Retinal pigment epithelial cell (primary cell): ENCODE data around the gene ZNF195.
"Not testable (repeated sequence)": the region's sequence is repeated elsewhere in the genome, so short reads cannot be mapped to it uniquely, and the experiment has no call there.

Experiments
- DNase-seq: peaks from one replicate; pipeline ENCODE4 v3.0.0-alpha.2; 2010; ENCODE audit warnings: low read depth
- H3K4me3 ChIP-seq: 2 replicates; pipeline ENCODE4 v1.5.1; 2011; ENCODE audit warnings: mild to moderate bottlenecking, low read length, control low read depth, moderate library complexity
- CTCF ChIP-seq: conservative IDR thresholded peaks from 2 replicates; pipeline ENCODE4 v1.5.1; 2011; ENCODE audit warnings: low read depth, low read length, control low read depth, inconsistent platforms

The ZNF195 gene

GRCh38 chr11:3378426-3379423 lies at the start of gene ZNF195:
ZNF195 (minus strand) TSS chr11:3379146; CDS start chr11:3379040, 106 bp downstream.
- TF ChIP-seq CTCF: no peak
- peak; percentile 83 for DNase-seq
- H3K4me3 ChIP-seq: peak within 1 kb of the TSS; percentile 95

GRCh38 chr11:3428076-3428475 lies 49.1 kb upstream of the ZNF195 start:
- DNase-seq, H3K4me3 ChIP-seq: not testable (repeated sequence)

- DNase-seq, H3K4me3 ChIP-seq: not testable (repeated sequence)
Observed at GRCh38 chr11:3426541-3426940, 47.6 kb upstream of the ZNF195 start.

GRCh38 chr11:3423928-3424327 lies 45.0 kb upstream of the ZNF195 start:
- DNase-seq, H3K4me3 ChIP-seq: not testable (repeated sequence)

GRCh38 chr11:3423138-3423731 lies 44.3 kb upstream of the ZNF195 start:
- not testable (repeated sequence) for DNase-seq
- H3K4me3 ChIP-seq: peak overlapping the region; percentile 51

GRCh38 chr11:3422380-3423137 lies 43.6 kb upstream of the ZNF195 start:
- peak; percentile 79 for DNase-seq
- peak overlapping the region; percentile 57 for H3K4me3 ChIP-seq

- H3K4me3 ChIP-seq: peak overlapping the region; percentile 57
- DNase-seq: not testable (repeated sequence)
Observed at GRCh38 chr11:3421608-3422379, 42.8 kb upstream of the ZNF195 start.

- DNase-seq: not testable (repeated sequence)
Observed at GRCh38 chr11:3420281-3421042, 41.5 kb upstream of the ZNF195 start.

GRCh38 chr11:3419496-3419895 lies 40.5 kb upstream of the ZNF195 start:
- not testable (repeated sequence) for DNase-seq

More at GRCh38 chr11:3420281-3421042, 41.5 kb upstream of the ZNF195 start:
- not testable (repeated sequence) for H3K4me3 ChIP-seq

GRCh38 chr11:3417047-3417446 lies 38.1 kb upstream of the ZNF195 start:
- peak; percentile 48 for TF ChIP-seq CTCF
- not testable (repeated sequence) for DNase-seq, H3K4me3 ChIP-seq

More at GRCh38 chr11:3419496-3419895, 40.5 kb upstream of the ZNF195 start:
- not testable (repeated sequence) for H3K4me3 ChIP-seq

- H3K4me3 ChIP-seq, DNase-seq: not testable (repeated sequence)
Observed at GRCh38 chr11:3415301-3415700, 36.4 kb upstream of the ZNF195 start.

- not testable (repeated sequence) for H3K4me3 ChIP-seq, DNase-seq
Observed at GRCh38 chr11:3413666-3414065, 34.7 kb upstream of the ZNF195 start.
